Measurements from ENCODE around the gene RPS21.

GRCh38 chr20:62346398-62347150, 40.3 kb upstream of the RPS21 start:
- no peak for TF ChIP-seq ZFP30 (CRISPR knock-in tag; IDR thresholded peaks at IDR 0.05)
- TF ChIP-seq TOX (CRISPR knock-in tag; IDR thresholded peaks at IDR 0.05; ENCODE audit: borderline replicate concordance) = no peak
- no peak for TF ChIP-seq PATZ1 (CRISPR knock-in tag; IDR thresholded peaks at IDR 0.05; ENCODE audit: borderline replicate concordance)
- no peak for TF ChIP-seq ZNF565 (CRISPR knock-in tag; conservative IDR thresholded peaks at IDR 0.05; ENCODE audit: low read depth)
- TF ChIP-seq ESRRG (CRISPR knock-in tag; IDR thresholded peaks at IDR 0.05) = no peak
- no peak for TF ChIP-seq POU6F1 (CRISPR knock-in tag; IDR thresholded peaks at IDR 0.05; ENCODE audit: borderline replicate concordance, low read depth)
- TF ChIP-seq RARB (CRISPR knock-in tag; IDR thresholded peaks at IDR 0.05) = no peak
- TF ChIP-seq CREB5 (CRISPR knock-in tag; IDR thresholded peaks at IDR 0.05; ENCODE audit: low read depth) = no peak
- TF ChIP-seq BACH2 (CRISPR knock-in tag; IDR thresholded peaks at IDR 0.05; ENCODE audit: borderline replicate concordance) = no peak
- TF ChIP-seq CSRNP3 (CRISPR knock-in tag; IDR thresholded peaks at IDR 0.05) = no peak
- no peak for TF ChIP-seq PPARA (CRISPR knock-in tag; IDR thresholded peaks at IDR 0.05; ENCODE audit: borderline replicate concordance)
- no peak for TF ChIP-seq TSHZ2 (CRISPR knock-in tag; IDR thresholded peaks at IDR 0.05)
- TF ChIP-seq ARNTL (CRISPR knock-in tag; IDR thresholded peaks at IDR 0.05; ENCODE audit: borderline replicate concordance, low read depth) = no peak

Data from SK-N-SH treated with all-trans-retinoic acid at 6 μM for 48 hours (cell line).